OCI-LY1 (cell line): ENCODE measurements around the gene TMEM213.

Experiments used
- H2AFZ ChIP-seq: fragments of 200-600 bp; sonication (generic), shearing (Covaris generic); 2 replicates; pipeline ENCODE4 v1.6.0; 2014; ENCODE audit warnings: antibody characterized with exemption, mild to moderate bottlenecking, low read length
- H3F3A ChIP-seq: fragments of 200-600 bp; sonication (generic), shearing (Covaris generic); 2 replicates; pipeline ENCODE4 v1.6.0; 2014; ENCODE audit warnings: mild to moderate bottlenecking, antibody characterized with exemption, low read length, moderate library complexity; ENCODE audit not compliant: insufficient read depth
- H3K27ac ChIP-seq: fragments of 200-600 bp; sonication (generic); 2 replicates; pipeline ENCODE4 v1.5.1; 2014; ENCODE audit warnings: low read length, mixed run types, mild to moderate bottlenecking, low read depth; ENCODE audit not compliant: poor library complexity, severe bottlenecking
- H3K27me3 ChIP-seq: fragments of 200-600 bp; sonication (generic); 2 replicates; pipeline ENCODE4 v1.6.0; 2014; ENCODE audit warnings: antibody characterized with exemption, mild to moderate bottlenecking, low read length, moderate library complexity; ENCODE audit not compliant: insufficient read depth
- H3K36me3 ChIP-seq: fragments of 200-600 bp; sonication (generic); 2 replicates; pipeline ENCODE4 v1.6.1; 2014; ENCODE audit warnings: mild to moderate bottlenecking, antibody characterized with exemption, low read length, moderate library complexity, mixed read lengths; ENCODE audit not compliant: insufficient read depth
- H3K4me1 ChIP-seq: fragments of 200-600 bp; sonication (generic); 2 replicates; pipeline ENCODE4 v1.5.1; 2014; ENCODE audit warnings: mild to moderate bottlenecking, low read length, moderate library complexity; ENCODE audit not compliant: insufficient read depth, severe bottlenecking
- H3K4me2 ChIP-seq: fragments of 200-600 bp; sonication (generic), shearing (Covaris generic); 2 replicates; pipeline ENCODE4 v1.6.1; 2014; ENCODE audit warnings: low read length
- H3K4me3 ChIP-seq: fragments of 200-600 bp; sonication (generic); 2 replicates; pipeline ENCODE4 v1.5.1; 2014; ENCODE audit warnings: low read length, low read depth, mild to moderate bottlenecking, mixed read lengths; ENCODE audit not compliant: poor library complexity, severe bottlenecking
- H3K79me2 ChIP-seq: fragments of 200-600 bp; shearing (Covaris generic); 2 replicates; pipeline ENCODE4 v1.6.1; 2016; ENCODE audit warnings: mixed run types, low read length, mixed read lengths; ENCODE audit not compliant: insufficient read depth
- H3K9ac ChIP-seq: fragments of 200-600 bp; sonication (generic), shearing (Covaris generic); 2 replicates; pipeline ENCODE4 v1.6.1; 2014; ENCODE audit warnings: mild to moderate bottlenecking, low read length, mixed read lengths
- H3K9me2 ChIP-seq: fragments of 200-600 bp; sonication (generic), shearing (Covaris generic); 2 replicates; pipeline ENCODE4 v1.6.1; 2014; ENCODE audit warnings: low read depth, mild to moderate bottlenecking, low read length, mixed read lengths
- H3K9me3 ChIP-seq: fragments of 200-600 bp; shearing (Covaris generic); 2 replicates; pipeline ENCODE4 v1.6.1; 2014; ENCODE audit warnings: low read length, mixed read lengths
- H4K20me1 ChIP-seq: fragments of 200-600 bp; sonication (generic), shearing (Covaris generic); 2 replicates; pipeline ENCODE4 v1.6.0; 2016; ENCODE audit warnings: mild to moderate bottlenecking, low read length; ENCODE audit not compliant: insufficient read depth
- EZH2 ChIP-seq: fragments of 200-600 bp; sonication (generic), shearing (Covaris generic); IDR thresholded peaks from 2 replicates; pipeline ENCODE4 v1.8.0; 2017; ENCODE audit warnings: borderline replicate concordance, mixed run types, mild to moderate bottlenecking, antibody characterized with exemption, low read length, moderate library complexity, mixed read lengths
- TF ChIP-seq, protein P1 (sequence below): fragments of 200-600 bp; sonication (generic), shearing (Covaris generic); IDR thresholded peaks from 2 replicates; pipeline ENCODE4 v1.5.1; 2017; ENCODE audit warnings: mild to moderate bottlenecking, antibody characterized with exemption, low read length, moderate library complexity, mixed read lengths

The TMEM213 gene

DNA sequence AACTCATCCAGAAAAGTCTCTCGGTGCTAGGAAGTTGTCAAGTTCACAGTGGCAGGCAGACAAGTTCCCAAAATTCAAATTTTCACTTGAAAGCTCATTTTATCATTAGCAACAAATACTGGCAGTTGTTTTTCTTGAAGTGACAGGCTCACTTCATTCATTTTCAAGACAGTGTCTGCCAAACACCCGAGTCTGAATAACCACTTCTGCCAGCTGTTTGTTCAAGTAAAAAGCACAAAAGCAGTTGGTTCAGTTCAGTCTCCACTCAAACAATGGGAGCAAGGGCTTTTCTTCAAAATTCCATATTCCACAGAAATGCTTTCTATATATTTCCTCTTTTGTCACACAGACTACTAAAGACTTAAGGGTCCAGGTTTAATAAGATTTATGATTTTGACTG, 47.9 kb downstream of the TMEM213 start:
- no peak overlapping the region for H3K27ac ChIP-seq
- H3K9me2 ChIP-seq: no peaks in the 10 kb centered on the region
- H3K9ac ChIP-seq: no peak overlapping the region
- no peak overlapping the region for H3K4me2 ChIP-seq
- no peaks in the 10 kb centered on the region for H3K4me1 ChIP-seq
- no peaks in the 10 kb centered on the region for H3K9me3 ChIP-seq
- H3K27me3 ChIP-seq: no peaks in the 10 kb centered on the region
- TF ChIP-seq EZH2: no peak
- TF ChIP-seq, protein P1, sequence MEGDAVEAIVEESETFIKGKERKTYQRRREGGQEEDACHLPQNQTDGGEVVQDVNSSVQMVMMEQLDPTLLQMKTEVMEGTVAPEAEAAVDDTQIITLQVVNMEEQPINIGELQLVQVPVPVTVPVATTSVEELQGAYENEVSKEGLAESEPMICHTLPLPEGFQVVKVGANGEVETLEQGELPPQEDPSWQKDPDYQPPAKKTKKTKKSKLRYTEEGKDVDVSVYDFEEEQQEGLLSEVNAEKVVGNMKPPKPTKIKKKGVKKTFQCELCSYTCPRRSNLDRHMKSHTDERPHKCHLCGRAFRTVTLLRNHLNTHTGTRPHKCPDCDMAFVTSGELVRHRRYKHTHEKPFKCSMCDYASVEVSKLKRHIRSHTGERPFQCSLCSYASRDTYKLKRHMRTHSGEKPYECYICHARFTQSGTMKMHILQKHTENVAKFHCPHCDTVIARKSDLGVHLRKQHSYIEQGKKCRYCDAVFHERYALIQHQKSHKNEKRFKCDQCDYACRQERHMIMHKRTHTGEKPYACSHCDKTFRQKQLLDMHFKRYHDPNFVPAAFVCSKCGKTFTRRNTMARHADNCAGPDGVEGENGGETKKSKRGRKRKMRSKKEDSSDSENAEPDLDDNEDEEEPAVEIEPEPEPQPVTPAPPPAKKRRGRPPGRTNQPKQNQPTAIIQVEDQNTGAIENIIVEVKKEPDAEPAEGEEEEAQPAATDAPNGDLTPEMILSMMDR: no peak
- H3F3A ChIP-seq: no peaks in the 10 kb centered on the region
- no peaks in the 10 kb centered on the region for H3K36me3 ChIP-seq
- H3K79me2 ChIP-seq: no peaks in the 10 kb centered on the region
- no peak overlapping the region for H2AFZ ChIP-seq
- H3K4me3 ChIP-seq: no peak overlapping the region
- H4K20me1 ChIP-seq: no peaks in the 10 kb centered on the region

DNA sequence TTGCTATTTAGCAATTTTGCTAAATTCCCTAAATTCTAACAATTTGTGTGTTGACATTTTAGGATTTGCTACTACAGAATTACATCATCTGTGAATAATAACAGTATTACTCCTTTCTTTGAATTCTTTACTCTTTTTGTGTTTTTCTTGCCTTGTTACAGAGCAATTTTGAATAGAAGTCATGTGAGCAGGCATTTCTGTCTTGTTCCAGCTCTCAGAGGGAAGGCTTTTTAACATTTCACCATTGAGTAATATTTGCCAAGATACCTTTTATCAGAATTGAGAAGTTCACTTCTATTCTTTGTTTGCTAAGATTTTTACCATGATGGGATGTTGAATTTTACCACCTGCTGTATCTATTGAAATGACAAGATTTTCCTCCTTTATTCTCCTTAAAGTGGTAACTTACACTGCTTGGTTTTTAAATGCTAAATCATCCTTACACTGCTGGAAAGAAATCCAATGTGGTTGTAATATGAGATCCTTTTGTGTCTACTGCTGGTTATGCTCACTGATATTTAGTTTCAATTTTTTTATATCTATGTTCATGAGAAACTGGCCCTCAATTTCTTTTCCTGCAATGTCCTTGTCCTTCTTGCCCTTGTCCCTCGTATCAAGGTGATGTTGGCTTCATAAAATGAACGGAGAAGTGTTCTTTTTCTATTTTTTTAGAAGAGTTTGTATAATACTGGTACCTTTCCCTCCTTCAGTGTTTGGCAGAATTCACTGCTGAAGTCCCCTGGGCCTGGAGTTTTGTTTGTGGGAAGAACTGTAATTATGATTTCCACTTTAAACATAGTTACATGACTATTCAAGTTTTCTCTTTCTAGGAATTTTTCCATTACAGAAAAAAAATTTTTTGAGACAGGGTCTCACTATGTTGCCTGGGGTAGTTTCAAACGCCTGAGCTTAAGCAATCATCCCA, 50.5 kb downstream of the TMEM213 start:
- H3F3A ChIP-seq: no peaks in the 10 kb centered on the region
- H3K27me3 ChIP-seq: no peaks in the 10 kb centered on the region
- no peaks in the 10 kb centered on the region for H3K79me2 ChIP-seq
- no peaks in the 10 kb centered on the region for H3K4me1 ChIP-seq
- no peak overlapping the region for H2AFZ ChIP-seq
- no peaks in the 10 kb centered on the region for H4K20me1 ChIP-seq
- TF ChIP-seq EZH2: no peak
- TF ChIP-seq, protein P1: no peak
- no peaks in the 10 kb centered on the region for H3K9me2 ChIP-seq
- no peak overlapping the region for H3K4me2 ChIP-seq
- H3K4me3 ChIP-seq: no peak overlapping the region
- no peak overlapping the region for H3K9ac ChIP-seq
- no peaks in the 10 kb centered on the region for H3K36me3 ChIP-seq
- no peaks in the 10 kb centered on the region for H3K9me3 ChIP-seq
- H3K27ac ChIP-seq: no peak overlapping the region

DNA sequence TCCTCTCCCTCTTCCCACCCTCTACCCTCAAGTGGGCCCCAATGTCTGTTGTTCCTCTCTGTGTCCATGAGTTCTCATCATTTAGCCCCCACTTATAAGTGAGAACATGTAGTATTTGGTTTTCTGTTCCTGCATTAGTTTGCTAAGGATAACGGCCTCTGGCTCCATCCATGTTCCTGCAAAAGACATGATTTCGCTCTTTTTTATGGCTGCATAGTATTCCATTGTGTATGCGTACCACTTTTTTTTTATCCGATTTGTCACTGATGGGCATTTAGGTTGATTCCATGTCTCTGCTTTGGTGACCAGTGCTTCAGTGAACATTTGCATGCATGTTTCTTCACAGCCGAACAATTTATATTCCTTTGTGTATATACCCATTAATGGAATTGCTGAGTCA, 51.9 kb downstream of the TMEM213 start:
- Histone ChIP-seq H3K4me3 (no peak overlapping the region), H3K79me2 (no peaks in the 10 kb centered on the region), H3K9me3 (no peaks in the 10 kb centered on the region), H3K27me3 (no peaks in the 10 kb centered on the region), H3K27ac (no peak overlapping the region), H3K9me2 (no peaks in the 10 kb centered on the region), H3K4me1 (no peaks in the 10 kb centered on the region), H4K20me1 (no peaks in the 10 kb centered on the region), H3K36me3 (no peaks in the 10 kb centered on the region), H3F3A (no peaks in the 10 kb centered on the region), H2AFZ (no peak overlapping the region), H3K4me2 (no peak overlapping the region), H3K9ac (no peak overlapping the region)
- no peak for TF ChIP-seq EZH2
- TF ChIP-seq, protein P1: no peak
